Measurements from ENCODE around the gene AKAP8L. TPM values are rescaled to one million over a fixed set of nuclear protein-coding genes. Genes with fewer than 3 reads are reported as not detected.

The AKAP8L gene
- total RNA-seq, 1 experiment from 2014 or later = 123 TPM

DNA sequence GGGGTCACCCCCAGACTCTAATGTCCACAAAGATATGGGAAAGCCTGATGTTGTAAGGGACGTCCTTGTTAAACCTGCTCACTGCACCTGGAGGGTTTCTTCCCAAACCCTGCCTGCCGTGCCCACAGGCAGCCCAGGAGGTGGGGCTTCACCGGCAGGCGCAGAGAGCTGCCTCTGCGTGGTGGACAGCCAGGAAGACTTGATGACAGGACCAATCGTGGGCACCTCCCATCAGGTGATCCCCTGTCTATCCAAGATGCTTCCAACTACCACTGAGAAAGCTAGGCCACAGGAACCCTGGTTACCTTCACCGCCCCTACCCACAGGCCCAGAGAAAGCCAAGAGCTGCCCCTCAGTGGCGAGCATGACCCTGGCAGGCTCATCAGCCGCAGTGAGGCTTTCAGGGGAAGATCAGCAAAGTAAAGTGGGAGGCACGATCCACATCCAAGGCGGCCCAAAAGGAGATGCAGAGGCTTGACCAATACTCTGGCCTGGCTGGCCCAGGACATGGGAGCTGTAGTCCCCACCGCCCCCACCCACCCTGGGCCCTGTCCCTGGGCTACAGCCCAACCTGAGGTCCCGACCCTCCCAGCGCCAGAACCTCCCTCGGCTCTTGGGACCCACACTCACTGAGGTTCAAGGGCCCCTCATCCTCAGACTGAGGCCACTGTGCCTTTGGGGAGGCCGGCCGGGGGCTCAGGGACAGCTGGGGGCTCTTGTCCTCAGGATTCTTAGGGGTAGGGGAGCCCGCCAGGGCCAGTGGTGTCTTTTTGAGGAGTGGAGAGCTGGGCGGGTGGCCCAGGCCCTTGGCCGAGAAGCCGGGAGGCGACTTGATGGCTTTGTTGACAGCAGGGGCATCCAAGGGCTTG is 10.4 kb upstream of the AKAP8L start:
- Histone ChIP-seq H4K20me1 (ENCODE audit: control insufficient read depth, insufficient read depth, insufficient read length) (no peaks in the 10 kb centered on the region), H3K23ac (ENCODE audit: insufficient read length, low read depth, low read length) (no peak overlapping the region), H2BK20ac (ENCODE audit: low read depth, low read length, poor library complexity, severe bottlenecking) (no peak overlapping the region), H2AK5ac (ENCODE audit: insufficient read length, low read length) (no peak overlapping the region), H3K9ac (ENCODE audit: extremely low read depth, insufficient read length, low read length) (no peak overlapping the region), H4K5ac (ENCODE audit: insufficient read length, low read depth, low read length) (no peak overlapping the region), H2BK120ac (ENCODE audit: low read depth, low read length, poor library complexity, severe bottlenecking) (no peak overlapping the region), H3K79me2 (ENCODE audit: insufficient read depth, low read length) (peaks cover 4% of the 10 kb centered on the region; the same call in 1 of the 2 replicates), H3K9me3 (ENCODE audit: control insufficient read depth, low read depth, low read length) (no peaks in the 10 kb centered on the region), H3K27me3 (ENCODE audit: insufficient read depth, low read length) (no peaks in the 10 kb centered on the region), H3K56ac (ENCODE audit: insufficient read length, low read depth, low read length) (no peak overlapping the region), H2BK5ac (ENCODE audit: insufficient read length, low read length) (no peak overlapping the region), H2BK12ac (ENCODE audit: insufficient read length, low read depth, low read length) (no peak overlapping the region), H3K14ac (ENCODE audit: insufficient read depth, low read length) (no peak overlapping the region), H3T11ph (ENCODE audit: low read length) (no peak overlapping the region), H3K18ac (ENCODE audit: insufficient read length, low read depth, low read length) (no peak overlapping the region), H4K91ac (ENCODE audit: insufficient read length, low read depth, low read length) (no peak overlapping the region), H2AFZ (ENCODE audit: low read length) (no peak overlapping the region), H3K79me1 (ENCODE audit: insufficient read depth, low read depth, low read length, poor library complexity, severe bottlenecking) (peaks cover 6% of the 10 kb centered on the region), H4K8ac (replicated peaks; ENCODE audit: insufficient read length, low read depth, low read length) (no peak overlapping the region), H3K4me1 (ENCODE audit: insufficient read depth, low read length) (no peaks in the 10 kb centered on the region; the same call in 1 of the 2 replicates), H3K4ac (ENCODE audit: low read depth, low read length) (no peak overlapping the region), H2BK15ac (ENCODE audit: low read depth, low read length) (no peak overlapping the region), H3K4me2 (ENCODE audit: insufficient read depth, insufficient read length, low read length) (no peak overlapping the region), H3K23me2 (ENCODE audit: insufficient read length, low read depth, low read length, poor library complexity, severe bottlenecking) (peaks cover 15% of the 10 kb centered on the region), H3K27ac (ENCODE audit: insufficient read length, low read depth, low read length) (no peak overlapping the region)
- H3K9me3 Mint-ChIP-seq = no peaks in the 10 kb centered on the region; a peak in 1 of 5 replicates
- TF ChIP-seq, protein P1, sequence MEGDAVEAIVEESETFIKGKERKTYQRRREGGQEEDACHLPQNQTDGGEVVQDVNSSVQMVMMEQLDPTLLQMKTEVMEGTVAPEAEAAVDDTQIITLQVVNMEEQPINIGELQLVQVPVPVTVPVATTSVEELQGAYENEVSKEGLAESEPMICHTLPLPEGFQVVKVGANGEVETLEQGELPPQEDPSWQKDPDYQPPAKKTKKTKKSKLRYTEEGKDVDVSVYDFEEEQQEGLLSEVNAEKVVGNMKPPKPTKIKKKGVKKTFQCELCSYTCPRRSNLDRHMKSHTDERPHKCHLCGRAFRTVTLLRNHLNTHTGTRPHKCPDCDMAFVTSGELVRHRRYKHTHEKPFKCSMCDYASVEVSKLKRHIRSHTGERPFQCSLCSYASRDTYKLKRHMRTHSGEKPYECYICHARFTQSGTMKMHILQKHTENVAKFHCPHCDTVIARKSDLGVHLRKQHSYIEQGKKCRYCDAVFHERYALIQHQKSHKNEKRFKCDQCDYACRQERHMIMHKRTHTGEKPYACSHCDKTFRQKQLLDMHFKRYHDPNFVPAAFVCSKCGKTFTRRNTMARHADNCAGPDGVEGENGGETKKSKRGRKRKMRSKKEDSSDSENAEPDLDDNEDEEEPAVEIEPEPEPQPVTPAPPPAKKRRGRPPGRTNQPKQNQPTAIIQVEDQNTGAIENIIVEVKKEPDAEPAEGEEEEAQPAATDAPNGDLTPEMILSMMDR (conservative IDR thresholded peaks at IDR 0.05) = no peak
- H3K36me3 Mint-ChIP-seq (ENCODE audit: insufficient read depth in 1 of 3, low read depth in 3 of 3) = peaks cover 23 to 30% (median 26%) of the 10 kb centered on the region in 3 experiments
- peaks cover 20 to 22% of the 10 kb centered on the region in 2 experiments for H3K4me1 Mint-ChIP-seq
- no peak for DNase-seq
- no peak overlapping the region; a peak in 1 of 5 replicates for H3K4me3 Mint-ChIP-seq
- H3K27me3 Mint-ChIP-seq (ENCODE audit: low read depth) = no peaks in the 10 kb centered on the region
- no CpG with 5 or more reads among the region's 22 CpGs for WGBS (ENCODE audit: extremely low coverage, insufficient read length, low lambda C conversion rate)
- no peak overlapping the region for H3K27ac Mint-ChIP-seq
